T-helper 17 cell (primary cell): ENCODE measurements around the gene LTBP3. TPM values are rescaled to one million over a fixed set of nuclear protein-coding genes. Genes with fewer than 3 reads are reported as not detected.

Source experiments
- ATAC-seq: fragments of 150-1000 bp; cut with Tn5 transposase; 2 replicates; pipeline ENCODE4 v1.10.0; 2021; ENCODE audit warnings: mild to moderate bottlenecking, moderate library complexity
- DNase-seq, 3 donors: peaks; one replicate each; pipeline versions ENCODE4 v3.0.0 to v3.0.0-alpha.2; 2020 to 2021
- H3K9me3 ChIP-seq: one replicate; pipeline ENCODE4 v1.7.0; 2013; ENCODE audit warnings: low read length, mild to moderate bottlenecking; ENCODE audit not compliant: control insufficient read depth, poor library complexity, severe bottlenecking
- H3K27ac Mint-ChIP-seq: one replicate; pipeline ENCODE4 v1.8.0; 2022; ENCODE audit warnings: mild to moderate bottlenecking, moderate library complexity, mixed read lengths
- H3K27me3 Mint-ChIP-seq: one replicate; pipeline ENCODE4 v1.8.0; 2022; ENCODE audit warnings: mixed read lengths
- H3K36me3 Mint-ChIP-seq: one replicate; pipeline ENCODE4 v1.8.0; 2022; ENCODE audit warnings: low read depth, mixed read lengths
- H3K4me1 Mint-ChIP-seq: one replicate; pipeline ENCODE4 v1.8.0; 2022; ENCODE audit warnings: mild to moderate bottlenecking, mixed read lengths
- H3K4me3 Mint-ChIP-seq: one replicate; pipeline ENCODE4 v1.8.0; 2022; ENCODE audit warnings: mild to moderate bottlenecking, moderate library complexity, mixed read lengths
- total RNA-seq, 4 donors: library from RNA in 2 of 4; stranded (reverse) in 2 of 4; gene quantifications; one replicate each; pipeline ENCODE4 v1.2.3 and lab custom pipeline; 2022 to 2026

LTBP3 gene
- total RNA-seq, 2 donors from 2014 or later, result 123 to 187 TPM

DNA sequence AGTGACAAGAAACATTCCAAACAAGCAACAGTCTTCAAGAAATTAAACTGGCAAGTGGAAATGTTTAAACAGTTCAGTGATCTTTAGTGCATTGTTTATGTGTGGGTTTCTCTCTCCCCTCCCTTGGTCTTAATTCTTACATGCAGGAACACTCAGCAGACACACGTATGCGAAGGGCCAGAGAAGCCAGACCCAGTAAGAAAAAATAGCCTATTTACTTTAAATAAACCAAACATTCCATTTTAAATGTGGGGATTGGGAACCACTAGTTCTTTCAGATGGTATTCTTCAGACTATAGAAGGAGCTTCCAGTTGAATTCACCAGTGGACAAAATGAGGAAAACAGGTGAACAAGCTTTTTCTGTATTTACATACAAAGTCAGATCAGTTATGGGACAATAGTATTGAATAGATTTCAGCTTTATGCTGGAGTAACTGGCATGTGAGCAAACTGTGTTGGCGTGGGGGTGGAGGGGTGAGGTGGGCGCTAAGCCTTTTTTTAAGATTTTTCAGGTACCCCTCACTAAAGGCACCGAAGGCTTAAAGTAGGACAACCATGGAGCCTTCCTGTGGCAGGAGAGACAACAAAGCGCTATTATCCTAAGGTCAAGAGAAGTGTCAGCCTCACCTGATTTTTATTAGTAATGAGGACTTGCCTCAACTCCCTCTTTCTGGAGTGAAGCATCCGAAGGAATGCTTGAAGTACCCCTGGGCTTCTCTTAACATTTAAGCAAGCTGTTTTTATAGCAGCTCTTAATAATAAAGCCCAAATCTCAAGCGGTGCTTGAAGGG lies 53.3 kb downstream of the LTBP3 start:
- DNase-seq (no peak), ATAC-seq (no peak)
- H3K4me1 Mint-ChIP-seq, result peaks cover 59% of the 10 kb centered on the region
- H3K27me3 Mint-ChIP-seq, result no peaks in the 10 kb centered on the region
- peaks cover 29% of the 10 kb centered on the region for H3K36me3 Mint-ChIP-seq
- no peaks in the 10 kb centered on the region for H3K9me3 ChIP-seq
- H3K27ac Mint-ChIP-seq, result no peak overlapping the region
- H3K4me3 Mint-ChIP-seq, result no peak overlapping the region

- Mint-ChIP-seq H3K36me3 (peaks cover 29% of the 10 kb centered on the region), H3K27me3 (no peaks in the 10 kb centered on the region), H3K4me3 (no peak overlapping the region), H3K27ac (no peak overlapping the region), H3K4me1 (peaks cover 57% of the 10 kb centered on the region)
- H3K9me3 ChIP-seq, result no peaks in the 10 kb centered on the region
- DNase-seq (no peak), ATAC-seq (no peak)
These were observed 54.0 kb downstream of the LTBP3 start for GRCh38 chr11:65503949-65504673.

DNA sequence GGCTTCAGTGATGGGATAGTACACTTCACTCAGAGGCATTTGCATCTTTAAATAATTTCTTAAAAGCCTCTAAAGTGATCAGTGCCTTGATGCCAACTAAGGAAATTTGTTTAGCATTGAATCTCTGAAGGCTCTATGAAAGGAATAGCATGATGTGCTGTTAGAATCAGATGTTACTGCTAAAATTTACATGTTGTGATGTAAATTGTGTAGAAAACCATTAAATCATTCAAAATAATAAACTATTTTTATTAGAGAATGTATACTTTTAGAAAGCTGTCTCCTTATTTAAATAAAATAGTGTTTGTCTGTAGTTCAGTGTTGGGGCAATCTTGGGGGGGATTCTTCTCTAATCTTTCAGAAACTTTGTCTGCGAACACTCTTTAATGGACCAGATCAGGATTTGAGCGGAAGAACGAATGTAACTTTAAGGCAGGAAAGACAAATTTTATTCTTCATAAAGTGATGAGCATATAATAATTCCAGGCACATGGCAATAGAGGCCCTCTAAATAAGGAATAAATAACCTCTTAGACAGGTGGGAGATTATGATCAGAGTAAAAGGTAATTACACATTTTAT lies 54.7 kb downstream of the LTBP3 start:
- H3K9me3 ChIP-seq, result no peaks in the 10 kb centered on the region
- H3K36me3 Mint-ChIP-seq, result peaks cover 29% of the 10 kb centered on the region
- DNase-seq, result no peak
- no peaks in the 10 kb centered on the region for H3K27me3 Mint-ChIP-seq
- H3K4me3 Mint-ChIP-seq, result no peak overlapping the region
- H3K27ac Mint-ChIP-seq, result no peak overlapping the region
- no peak for ATAC-seq
- H3K4me1 Mint-ChIP-seq, result peaks cover 61% of the 10 kb centered on the region

DNA sequence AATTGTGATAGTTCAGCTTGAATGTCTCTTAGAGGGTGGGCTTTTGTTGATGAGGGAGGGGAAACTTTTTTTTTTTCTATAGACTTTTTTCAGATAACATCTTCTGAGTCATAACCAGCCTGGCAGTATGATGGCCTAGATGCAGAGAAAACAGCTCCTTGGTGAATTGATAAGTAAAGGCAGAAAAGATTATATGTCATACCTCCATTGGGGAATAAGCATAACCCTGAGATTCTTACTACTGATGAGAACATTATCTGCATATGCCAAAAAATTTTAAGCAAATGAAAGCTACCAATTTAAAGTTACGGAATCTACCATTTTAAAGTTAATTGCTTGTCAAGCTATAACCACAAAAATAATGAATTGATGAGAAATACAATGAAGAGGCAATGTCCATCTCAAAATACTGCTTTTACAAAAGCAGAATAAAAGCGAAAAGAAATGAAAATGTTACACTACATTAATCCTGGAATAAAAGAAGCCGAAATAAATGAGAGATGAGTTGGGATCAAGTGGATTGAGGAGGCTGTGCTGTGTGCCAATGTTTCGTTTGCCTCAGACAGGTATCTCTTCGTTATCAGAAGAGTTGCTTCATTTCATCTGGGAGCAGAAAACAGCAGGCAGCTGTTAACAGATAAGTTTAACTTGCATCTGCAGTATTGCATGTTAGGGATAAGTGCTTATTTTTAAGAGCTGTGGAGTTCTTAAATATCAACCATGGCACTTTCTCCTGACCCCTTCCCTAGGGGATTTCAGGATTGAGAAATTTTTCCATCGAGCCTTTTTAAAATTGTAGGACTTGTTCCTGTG lies 55.4 kb downstream of the LTBP3 start:
- DNase-seq, result no peak
- H3K27ac Mint-ChIP-seq, result no peak overlapping the region
- no peak for ATAC-seq
- no peaks in the 10 kb centered on the region for H3K9me3 ChIP-seq
- no peak overlapping the region for H3K4me3 Mint-ChIP-seq
- H3K36me3 Mint-ChIP-seq, result peaks cover 29% of the 10 kb centered on the region
- H3K27me3 Mint-ChIP-seq, result no peaks in the 10 kb centered on the region
- peaks cover 62% of the 10 kb centered on the region for H3K4me1 Mint-ChIP-seq

DNA sequence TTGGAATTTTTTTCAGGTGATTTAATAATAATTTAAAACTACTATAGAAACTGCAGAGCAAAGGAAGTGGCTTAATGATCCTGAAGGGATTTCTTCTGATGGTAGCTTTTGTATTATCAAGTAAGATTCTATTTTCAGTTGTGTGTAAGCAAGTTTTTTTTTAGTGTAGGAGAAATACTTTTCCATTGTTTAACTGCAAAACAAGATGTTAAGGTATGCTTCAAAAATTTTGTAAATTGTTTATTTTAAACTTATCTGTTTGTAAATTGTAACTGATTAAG lies 55.9 kb downstream of the LTBP3 start:
- Mint-ChIP-seq H3K4me1 (peaks cover 58% of the 10 kb centered on the region), H3K27me3 (no peaks in the 10 kb centered on the region), H3K36me3 (peaks cover 29% of the 10 kb centered on the region), H3K4me3 (no peak overlapping the region), H3K27ac (no peak overlapping the region)
- no peak for DNase-seq
- ATAC-seq, result no peak
- H3K9me3 ChIP-seq, result no peaks in the 10 kb centered on the region

GRCh38 chr11:65501472-65502273 lies 56.5 kb downstream of the LTBP3 start:
- Mint-ChIP-seq H3K27ac (no peak overlapping the region), H3K4me3 (no peak overlapping the region), H3K4me1 (peaks cover 58% of the 10 kb centered on the region), H3K27me3 (no peaks in the 10 kb centered on the region), H3K36me3 (peaks cover 29% of the 10 kb centered on the region)
- no peaks in the 10 kb centered on the region for H3K9me3 ChIP-seq
- DNase-seq, result no peak
- ATAC-seq, result no peak

- Mint-ChIP-seq H3K27me3 (no peaks in the 10 kb centered on the region), H3K27ac (no peak overlapping the region), H3K4me1 (peaks cover 57% of the 10 kb centered on the region), H3K4me3 (no peak overlapping the region), H3K36me3 (peaks cover 28% of the 10 kb centered on the region)
- ATAC-seq (no peak), DNase-seq (no peak)
- no peaks in the 10 kb centered on the region for H3K9me3 ChIP-seq
These were observed 57.0 kb downstream of the LTBP3 start for GRCh38 chr11:65501186-65501471.

DNA sequence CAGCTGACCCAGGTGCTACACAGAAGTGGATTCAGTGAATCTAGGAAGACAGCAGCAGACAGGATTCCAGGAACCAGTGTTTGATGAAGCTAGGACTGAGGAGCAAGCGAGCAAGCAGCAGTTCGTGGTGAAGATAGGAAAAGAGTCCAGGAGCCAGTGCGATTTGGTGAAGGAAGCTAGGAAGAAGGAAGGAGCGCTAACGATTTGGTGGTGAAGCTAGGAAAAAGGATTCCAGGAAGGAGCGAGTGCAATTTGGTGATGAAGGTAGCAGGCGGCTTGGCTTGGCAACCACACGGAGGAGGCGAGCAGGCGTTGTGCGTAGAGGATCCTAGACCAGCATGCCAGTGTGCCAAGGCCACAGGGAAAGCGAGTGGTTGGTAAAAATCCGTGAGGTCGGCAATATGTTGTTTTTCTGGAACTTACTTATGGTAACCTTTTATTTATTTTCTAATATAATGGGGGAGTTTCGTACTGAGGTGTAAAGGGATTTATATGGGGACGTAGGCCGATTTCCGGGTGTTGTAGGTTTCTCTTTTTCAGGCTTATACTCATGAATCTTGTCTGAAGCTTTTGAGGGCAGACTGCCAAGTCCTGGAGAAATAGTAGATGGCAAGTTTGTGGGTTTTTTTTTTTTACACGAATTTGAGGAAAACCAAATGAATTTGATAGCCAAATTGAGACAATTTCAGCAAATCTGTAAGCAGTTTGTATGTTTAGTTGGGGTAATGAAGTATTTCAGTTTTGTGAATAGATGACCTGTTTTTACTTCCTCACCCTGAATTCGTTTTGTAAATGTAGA lies 57.6 kb downstream of the LTBP3 start:
- ATAC-seq, result no peak
- no peaks in the 10 kb centered on the region for H3K27me3 Mint-ChIP-seq
- H3K36me3 Mint-ChIP-seq, result peaks cover 25% of the 10 kb centered on the region
- DNase-seq, result no peak
- H3K9me3 ChIP-seq, result no peaks in the 10 kb centered on the region
- no peak overlapping the region for H3K27ac Mint-ChIP-seq
- H3K4me1 Mint-ChIP-seq, result peaks cover 53% of the 10 kb centered on the region
- no peak overlapping the region for H3K4me3 Mint-ChIP-seq

DNA sequence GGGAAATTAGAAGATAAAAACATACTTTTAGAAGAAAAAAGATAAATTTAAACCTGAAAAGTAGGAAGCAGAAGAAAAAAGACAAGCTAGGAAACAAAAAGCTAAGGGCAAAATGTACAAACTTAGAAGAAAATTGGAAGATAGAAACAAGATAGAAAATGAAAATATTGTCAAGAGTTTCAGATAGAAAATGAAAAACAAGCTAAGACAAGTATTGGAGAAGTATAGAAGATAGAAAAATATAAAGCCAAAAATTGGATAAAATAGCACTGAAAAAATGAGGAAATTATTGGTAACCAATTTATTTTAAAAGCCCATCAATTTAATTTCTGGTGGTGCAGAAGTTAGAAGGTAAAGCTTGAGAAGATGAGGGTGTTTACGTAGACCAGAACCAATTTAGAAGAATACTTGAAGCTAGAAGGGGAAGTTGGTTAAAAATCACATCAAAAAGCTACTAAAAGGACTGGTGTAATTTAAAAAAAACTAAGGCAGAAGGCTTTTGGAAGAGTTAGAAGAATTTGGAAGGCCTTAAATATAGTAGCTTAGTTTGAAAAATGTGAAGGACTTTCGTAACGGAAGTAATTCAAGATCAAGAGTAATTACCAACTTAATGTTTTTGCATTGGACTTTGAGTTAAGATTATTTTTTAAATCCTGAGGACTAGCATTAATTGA lies 58.3 kb downstream of the LTBP3 start:
- Mint-ChIP-seq H3K27ac (no peak overlapping the region), H3K4me3 (no peak overlapping the region), H3K4me1 (peaks cover 48% of the 10 kb centered on the region), H3K36me3 (peaks cover 22% of the 10 kb centered on the region), H3K27me3 (no peaks in the 10 kb centered on the region)
- no peak for ATAC-seq
- no peaks in the 10 kb centered on the region for H3K9me3 ChIP-seq
- no peak for DNase-seq

GRCh38 chr11:65498977-65499712 lies 59.0 kb downstream of the LTBP3 start, which contains the start of gene MALAT1:
TSS of gene MALAT1 (plus strand) at chr11:65499045.
- H3K4me1 Mint-ChIP-seq, result peaks cover 44% of the 10 kb centered on the region
- H3K36me3 Mint-ChIP-seq, result peaks cover 18% of the 10 kb centered on the region

GRCh38 chr11:65498727-65498976 lies 59.5 kb downstream of the LTBP3 start:
- peaks cover 15% of the 10 kb centered on the region for H3K36me3 Mint-ChIP-seq
- H3K27me3 Mint-ChIP-seq, result no peaks in the 10 kb centered on the region
- peaks cover 41% of the 10 kb centered on the region for H3K4me1 Mint-ChIP-seq
- no peak overlapping the region for H3K4me3 Mint-ChIP-seq
- H3K9me3 ChIP-seq, result no peaks in the 10 kb centered on the region
- ATAC-seq (no peak), DNase-seq (no peak)
- no peak overlapping the region for H3K27ac Mint-ChIP-seq

More at GRCh38 chr11:65498977-65499712, 59.0 kb downstream of the LTBP3 start, which contains the start of gene MALAT1:
- Mint-ChIP-seq H3K27me3 (no peaks in the 10 kb centered on the region), H3K4me3 (no peak within 1 kb of the TSS), H3K27ac (no peak within 1 kb of the TSS)
- peak; percentile 83 to 94 (median 87) for DNase-seq
- H3K9me3 ChIP-seq, result no peaks in the 10 kb centered on the region
- ATAC-seq, result peak; percentile 22
